PC-9 (cell line): ENCODE data around the gene GREM1. TPM values are rescaled to one million over a fixed set of nuclear protein-coding genes. Genes with fewer than 3 reads are reported as not detected.
A peak's percentile ranks its signal among the peaks of the same experiment; 100 is the strongest.

Experiments used
- BruUV-seq: library from RNA; stranded (reverse); fragments of 400-500 nt; replicated peaks from 2 replicates; lab custom pipeline; 2021; lab: Mats Ljungman, UMichigan
- CTCF ChIA-PET: fragments of 300-600 bp; sonication (Branson Sonifier 250); formaldehyde crosslinking; loops from one replicate; lab custom pipeline; 2022; ENCODE audit warnings: antibody characterized with exemption; lab: Charles Lee
- POLR2A ChIA-PET: fragments of 300-600 bp; sonication (Branson Sonifier 250); formaldehyde crosslinking; loops from one replicate; lab custom pipeline; 2022; ENCODE audit warnings: antibody characterized with exemption; ENCODE audit not compliant: unreplicated experiment; lab: Charles Lee
- DNase-seq, 2 experiments: peaks; one replicate each; pipeline versions ENCODE4 v3.0.0 to v3.0.0-alpha.2; 2015 to 2022; ENCODE audit warnings: mixed read lengths in 1 of 2
- H2AFZ ChIP-seq: fragments of 200-600 bp; sonication (generic); 2 replicates; pipeline ENCODE4 v1.8.1; 2017; ENCODE audit warnings: antibody characterized with exemption
- H3F3A ChIP-seq: fragments of 200-600 bp; sonication (generic); 2 replicates; pipeline ENCODE4 v1.8.1; 2017; ENCODE audit warnings: antibody characterized with exemption, mild to moderate bottlenecking, low read depth; ENCODE audit not compliant: insufficient read depth
- H3K27ac ChIP-seq: fragments of 200-600 bp; sonication (generic); 2 replicates; pipeline ENCODE4 v1.6.1; 2016; ENCODE audit warnings: mixed run types
- H3K27me3 ChIP-seq: fragments of 200-600 bp; sonication (generic); 2 replicates; pipeline ENCODE4 v1.6.1; 2016; ENCODE audit warnings: low read depth, mixed run types; ENCODE audit not compliant: insufficient read depth
- H3K36me3 ChIP-seq: fragments of 200-600 bp; sonication (generic); 2 replicates; pipeline ENCODE4 v1.6.1; 2016; ENCODE audit warnings: low read depth, mixed run types
- H3K4me1 ChIP-seq: fragments of 200-600 bp; sonication (generic); replicated peaks from 2 replicates; pipeline ENCODE4 v1.6.1; 2016; ENCODE audit warnings: mixed run types; ENCODE audit not compliant: insufficient read depth
- H3K4me2 ChIP-seq: fragments of 200-600 bp; sonication (generic); 2 replicates; pipeline ENCODE4 v1.6.1; 2017; ENCODE audit warnings: mixed run types
- H3K4me3 ChIP-seq: fragments of 200-600 bp; sonication (generic); 2 replicates; pipeline ENCODE4 v1.6.1; 2016; ENCODE audit warnings: mixed run types
- H3K79me2 ChIP-seq: fragments of 200-600 bp; sonication (generic); 2 replicates; pipeline ENCODE4 v1.6.1; 2017; ENCODE audit warnings: low read depth, mixed run types
- H3K9me2 ChIP-seq: fragments of 200-600 bp; sonication (generic); 2 replicates; pipeline ENCODE4 v1.8.1; 2017; ENCODE audit warnings: mild to moderate bottlenecking; ENCODE audit not compliant: insufficient read depth
- H3K9me3 ChIP-seq: fragments of 200-600 bp; sonication (generic); 2 replicates; pipeline ENCODE4 v1.8.1; 2016; ENCODE audit warnings: low read depth; ENCODE audit not compliant: insufficient read depth
- H4K20me1 ChIP-seq: fragments of 200-600 bp; sonication (generic); 2 replicates; pipeline ENCODE4 v1.8.1; 2017; ENCODE audit not compliant: insufficient read depth
- CTCF ChIP-seq: fragments of 200-600 bp; sonication (generic); conservative IDR thresholded peaks from 2 replicates; pipeline ENCODE4 v1.6.1; 2017; ENCODE audit warnings: mixed run types, antibody characterized with exemption, mild to moderate bottlenecking, moderate library complexity
- EZH2 ChIP-seq: fragments of 200-600 bp; sonication (generic); IDR thresholded peaks from 2 replicates; pipeline ENCODE4 v1.8.0; 2017; ENCODE audit warnings: antibody characterized with exemption, low read depth
- intact Hi-C: fragments of 100-400 bp; cut with micrococcal nuclease; formaldehyde crosslinking; loops from one replicate; pipeline ENCODE4 v1.10.0; 2022; ENCODE audit not compliant: unreplicated experiment
- total RNA-seq: library from RNA; stranded (reverse); gene quantifications from 2 replicates; pipeline ENCODE4 v1.2.3, GENCODE V29; 2021

GREM1 gene
- total RNA-seq, 1 experiment from 2014 or later = 0.39 TPM

GRCh38 chr15:32688151-32688639 lies 29.6 kb upstream of the GREM1 start:
- Histone ChIP-seq H3K27ac (no peak overlapping the region), H3K4me2 (no peak overlapping the region), H4K20me1 (no peaks in the 10 kb centered on the region), H3K9me3 (no peaks in the 10 kb centered on the region), H3K9me2 (no peaks in the 10 kb centered on the region), H3K27me3 (no peaks in the 10 kb centered on the region), H3K4me3 (no peak overlapping the region), H2AFZ (no peak overlapping the region), H3K4me1 (no peaks in the 10 kb centered on the region), H3F3A (no peaks in the 10 kb centered on the region), H3K36me3 (no peaks in the 10 kb centered on the region), H3K79me2 (no peaks in the 10 kb centered on the region)
- peak in 1 of 2 experiments; percentile 31 for DNase-seq
- intact Hi-C loops = no loop called here
- no peak for TF ChIP-seq CTCF
- TF ChIP-seq EZH2 = no peak
- no TSS peak for BruUV-seq
- POLR2A ChIA-PET = interaction anchor here (0.6 kb wide), 2 partner anchors 12 to 150 kb away, joined by 3 to 5 read pairs; no protein-coding TSS in a partner anchor
- CTCF ChIA-PET = no interaction called here

GRCh38 chr15:32690941-32691688 lies 26.7 kb upstream of the GREM1 start:
- no TSS peak for BruUV-seq
- H3K4me2 ChIP-seq = no peak overlapping the region
- H3K79me2 ChIP-seq = no peaks in the 10 kb centered on the region
- H3K9me2 ChIP-seq = no peaks in the 10 kb centered on the region
- ChIA-PET POLR2A (no interaction called here), CTCF (no interaction called here)
- H3K27ac ChIP-seq = no peak overlapping the region
- no peaks in the 10 kb centered on the region for H3K9me3 ChIP-seq
- H3K27me3 ChIP-seq = no peaks in the 10 kb centered on the region
- intact Hi-C loops = no loop called here
- H3F3A ChIP-seq = no peaks in the 10 kb centered on the region
- no peak for TF ChIP-seq CTCF
- TF ChIP-seq EZH2 = no peak
- no peaks in the 10 kb centered on the region for H3K36me3 ChIP-seq
- no peak overlapping the region for H2AFZ ChIP-seq
- DNase-seq = no peak
- H4K20me1 ChIP-seq = no peaks in the 10 kb centered on the region
- no peak overlapping the region for H3K4me3 ChIP-seq
- no peaks in the 10 kb centered on the region for H3K4me1 ChIP-seq

GRCh38 chr15:32691689-32692038 lies 26.1 kb upstream of the GREM1 start:
- no peaks in the 10 kb centered on the region for H4K20me1 ChIP-seq
- H3K4me1 ChIP-seq = no peaks in the 10 kb centered on the region
- DNase-seq = no peak
- no peaks in the 10 kb centered on the region for H3K27me3 ChIP-seq
- no TSS peak for BruUV-seq
- no peaks in the 10 kb centered on the region for H3K9me3 ChIP-seq
- ChIA-PET CTCF (no interaction called here), POLR2A (no interaction called here)
- no peak overlapping the region for H3K27ac ChIP-seq
- H3K36me3 ChIP-seq = no peaks in the 10 kb centered on the region
- no peaks in the 10 kb centered on the region for H3F3A ChIP-seq
- H3K9me2 ChIP-seq = no peaks in the 10 kb centered on the region
- TF ChIP-seq CTCF (no peak), EZH2 (no peak)
- H2AFZ ChIP-seq = no peak overlapping the region
- intact Hi-C loops = no loop called here
- H3K4me3 ChIP-seq = no peak overlapping the region
- no peak overlapping the region for H3K4me2 ChIP-seq
- H3K79me2 ChIP-seq = no peaks in the 10 kb centered on the region
